ENCODE data around the gene FAT3. TPM values are rescaled to one million over a fixed set of nuclear protein-coding genes. Genes with fewer than 3 reads are reported as not detected.

Gene FAT3
- total RNA-seq, 1 experiment from 2014 or later: not detected

- no peak overlapping the region for H3K4me3 ChIP-seq
- H3K27me3 ChIP-seq: peaks cover 55% of the 10 kb centered on the region
- no peaks in the 10 kb centered on the region for H3K36me3 ChIP-seq
- H3K9me3 ChIP-seq: no peaks in the 10 kb centered on the region
- no peak for DNase-seq
These were observed 1.1 kb downstream of the FAT3 start for GRCh38 chr11:92225568-92226330.

- peaks cover 55% of the 10 kb centered on the region for H3K27me3 ChIP-seq
- no peak overlapping the region for H3K4me3 ChIP-seq
- H3K36me3 ChIP-seq: no peaks in the 10 kb centered on the region
- H3K9me3 ChIP-seq: no peaks in the 10 kb centered on the region
- no peak for DNase-seq
These were observed 2.0 kb downstream of the FAT3 start for GRCh38 chr11:92226331-92227229.

GRCh38 chr11:92227230-92227814 is 2.7 kb downstream of the FAT3 start:
- DNase-seq: no peak
- H3K4me3 ChIP-seq: no peak overlapping the region
- no peaks in the 10 kb centered on the region for H3K36me3 ChIP-seq
- H3K9me3 ChIP-seq: no peaks in the 10 kb centered on the region
- peaks cover 55% of the 10 kb centered on the region for H3K27me3 ChIP-seq

GRCh38 chr11:92227959-92228935 is 3.6 kb downstream of the FAT3 start:
- no peak for DNase-seq
- Histone ChIP-seq H3K36me3 (no peaks in the 10 kb centered on the region), H3K9me3 (no peaks in the 10 kb centered on the region), H3K27me3 (peaks cover 55% of the 10 kb centered on the region), H3K4me3 (no peak overlapping the region)

GRCh38 chr11:92236856-92237255 is 12.2 kb downstream of the FAT3 start:
- no peaks in the 10 kb centered on the region for H3K9me3 ChIP-seq
- H3K36me3 ChIP-seq: no peaks in the 10 kb centered on the region
- DNase-seq: no peak
- H3K4me3 ChIP-seq: no peak overlapping the region
- H3K27me3 ChIP-seq: peaks cover 2% of the 10 kb centered on the region

GRCh38 chr11:92240916-92241315 is 16.3 kb downstream of the FAT3 start:
- Histone ChIP-seq H3K9me3 (no peaks in the 10 kb centered on the region), H3K36me3 (no peaks in the 10 kb centered on the region), H3K4me3 (no peak overlapping the region), H3K27me3 (peaks cover 7% of the 10 kb centered on the region)
- DNase-seq: no peak

GRCh38 chr11:92245700-92246271 is 21.2 kb downstream of the FAT3 start:
- Histone ChIP-seq H3K4me3 (no peak overlapping the region), H3K9me3 (no peaks in the 10 kb centered on the region), H3K27me3 (peaks cover 9% of the 10 kb centered on the region; the same call in 1 of the 2 replicates), H3K36me3 (no peaks in the 10 kb centered on the region)
- no peak for DNase-seq

GRCh38 chr11:92246630-92247029 is 22.0 kb downstream of the FAT3 start:
- DNase-seq: no peak

GRCh38 chr11:92249156-92249753 is 24.6 kb downstream of the FAT3 start:
- no peak for DNase-seq
- Histone ChIP-seq H3K4me3 (no peak overlapping the region), H3K36me3 (no peaks in the 10 kb centered on the region), H3K9me3 (no peaks in the 10 kb centered on the region), H3K27me3 (peaks cover 2% of the 10 kb centered on the region; the same call in 1 of the 2 replicates)

More at GRCh38 chr11:92246630-92247029, 22.0 kb downstream of the FAT3 start:
- Histone ChIP-seq H3K4me3 (no peak overlapping the region), H3K27me3 (peaks cover 9% of the 10 kb centered on the region; the same call in 1 of the 2 replicates), H3K9me3 (no peaks in the 10 kb centered on the region), H3K36me3 (no peaks in the 10 kb centered on the region)

GRCh38 chr11:92251980-92252379 is 27.4 kb downstream of the FAT3 start:
- Histone ChIP-seq H3K36me3 (no peaks in the 10 kb centered on the region), H3K27me3 (no peaks in the 10 kb centered on the region), H3K9me3 (no peaks in the 10 kb centered on the region), H3K4me3 (no peak overlapping the region)
- DNase-seq: no peak

GRCh38 chr11:92253421-92253820 is 28.8 kb downstream of the FAT3 start:
- Histone ChIP-seq H3K4me3 (no peak overlapping the region), H3K36me3 (no peaks in the 10 kb centered on the region), H3K9me3 (no peaks in the 10 kb centered on the region), H3K27me3 (no peaks in the 10 kb centered on the region)
- no peak for DNase-seq

GRCh38 chr11:92253945-92254344 is 29.3 kb downstream of the FAT3 start:
- H3K4me3 ChIP-seq: no peak overlapping the region
- no peaks in the 10 kb centered on the region for H3K36me3 ChIP-seq
- no peak for DNase-seq
- H3K27me3 ChIP-seq: no peaks in the 10 kb centered on the region
- no peaks in the 10 kb centered on the region for H3K9me3 ChIP-seq

GRCh38 chr11:92257536-92257935 is 32.9 kb downstream of the FAT3 start:
- Histone ChIP-seq H3K36me3 (no peaks in the 10 kb centered on the region), H3K27me3 (no peaks in the 10 kb centered on the region), H3K4me3 (no peak overlapping the region), H3K9me3 (no peaks in the 10 kb centered on the region)
- DNase-seq: no peak

- Histone ChIP-seq H3K36me3 (no peaks in the 10 kb centered on the region), H3K9me3 (no peaks in the 10 kb centered on the region), H3K27me3 (no peaks in the 10 kb centered on the region), H3K4me3 (no peak overlapping the region)
- DNase-seq: no peak
These were observed 35.2 kb downstream of the FAT3 start for GRCh38 chr11:92259861-92260260.

- no peaks in the 10 kb centered on the region for H3K36me3 ChIP-seq
- H3K9me3 ChIP-seq: no peaks in the 10 kb centered on the region
- DNase-seq: no peak
- no peak overlapping the region for H3K4me3 ChIP-seq
- H3K27me3 ChIP-seq: no peaks in the 10 kb centered on the region
These were observed 39.7 kb downstream of the FAT3 start for GRCh38 chr11:92264350-92264749.
